CD14-positive monocyte (primary cell): ENCODE results near the gene MICALL1. TPM values are rescaled to one million over a fixed set of nuclear protein-coding genes. Genes with fewer than 3 reads are reported as not detected.
A peak's percentile ranks its signal among the peaks of the same experiment; 100 is the strongest.

Source experiments
- DNase-seq, 3 donors: peaks; one replicate each; pipeline ENCODE4 v3.0.0-alpha.2; 2011 to 2022
- H2AFZ ChIP-seq: 2 replicates; pipeline ENCODE4 v1.6.0; 2012; ENCODE audit warnings: mild to moderate bottlenecking, low read depth, low read length, inconsistent platforms; ENCODE audit not compliant: insufficient read depth, poor library complexity, severe bottlenecking
- H3K27ac ChIP-seq, 2 donors: 1 replicate in 1 of 2; 2 replicates in 1 of 2; pipeline ENCODE4 v1.5.1; 2012 to 2013; ENCODE audit warnings: low read length in 2 of 2, control low read depth in 1 of 2, inconsistent platforms in 1 of 2, low read depth in 1 of 2, mild to moderate bottlenecking in 1 of 2
- H3K27me3 ChIP-seq, 2 donors: one replicate each; pipeline versions ENCODE4 v1.6.0 to v1.6.1; 2011 to 2013; ENCODE audit warnings: low read length in 2 of 2; ENCODE audit not compliant: control insufficient read depth in 2 of 2, insufficient read depth in 2 of 2
- H3K36me3 ChIP-seq, 2 donors: replicated peaks in 1 of 2; 1 replicate in 1 of 2; 2 replicates in 1 of 2; pipeline versions ENCODE4 v1.5.1 to v1.6.1; 2012 to 2013; ENCODE audit warnings: low read length in 2 of 2, control low read depth in 1 of 2, inconsistent platforms in 1 of 2, mild to moderate bottlenecking in 1 of 2; ENCODE audit not compliant: insufficient read depth in 2 of 2, control insufficient read depth in 1 of 2
- H3K4me1 ChIP-seq, 2 donors: 1 replicate in 1 of 2; 2 replicates in 1 of 2; pipeline versions ENCODE4 v1.5.1 to v1.6.1; 2012 to 2013; ENCODE audit warnings: low read length in 2 of 2, control low read depth in 1 of 2, inconsistent platforms in 1 of 2, mild to moderate bottlenecking in 1 of 2, moderate library complexity in 1 of 2; ENCODE audit not compliant: insufficient read depth in 2 of 2, control insufficient read depth in 1 of 2
- H3K4me2 ChIP-seq: replicated peaks from 2 replicates; pipeline ENCODE3; 2012; ENCODE audit warnings: low read length, moderate library complexity, mild to moderate bottlenecking; ENCODE audit not compliant: poor library complexity, severe bottlenecking; ENCODE audit errors: extremely low read depth
- H3K4me3 ChIP-seq, 3 experiments: fragments of 200-600 bp in 1 of 3; sonication (generic) in 1 of 3; replicated peaks in 1 of 3; 1 replicate in 2 of 3; 2 replicates in 1 of 3; pipeline ENCODE4 v1.5.1; 2011 to 2013; ENCODE audit warnings: low read length in 3 of 3, mild to moderate bottlenecking in 3 of 3, control low read depth in 2 of 3, low read depth in 2 of 3, inconsistent platforms in 1 of 3, moderate library complexity in 1 of 3
- H3K79me2 ChIP-seq: 2 replicates; pipeline ENCODE4 v1.6.0; 2012; ENCODE audit warnings: mild to moderate bottlenecking, control low read depth, inconsistent platforms, low read length, moderate library complexity; ENCODE audit not compliant: insufficient read depth
- H3K9ac ChIP-seq: 2 replicates; pipeline ENCODE4 v1.6.0; 2017; ENCODE audit warnings: low read length, mild to moderate bottlenecking; ENCODE audit not compliant: insufficient read depth, poor library complexity, severe bottlenecking
- H3K9me3 ChIP-seq, 2 donors: replicated peaks in 1 of 2; 1 replicate in 1 of 2; 2 replicates in 1 of 2; pipeline versions ENCODE4 v1.5.1 to v1.6.1; 2012 to 2013; ENCODE audit warnings: low read length in 2 of 2, control low read depth in 1 of 2; ENCODE audit not compliant: control insufficient read depth in 1 of 2, insufficient read depth in 1 of 2
- H4K20me1 ChIP-seq: 2 replicates; pipeline ENCODE4 v1.6.0; 2012; ENCODE audit warnings: mild to moderate bottlenecking, low read length, control low read depth, moderate library complexity; ENCODE audit not compliant: insufficient read depth
- H3K27ac Mint-ChIP-seq, 7 donors: one replicate each; pipeline ENCODE4 v1.8.0; 2020; ENCODE audit warnings: mild to moderate bottlenecking in 7 of 7, mixed read lengths in 7 of 7, moderate library complexity in 6 of 7, inconsistent platforms in 2 of 7
- H3K27me3 Mint-ChIP-seq, 3 donors: one replicate each; pipeline ENCODE4 v1.8.0; 2021 to 2022; ENCODE audit warnings: low read depth in 3 of 3, mild to moderate bottlenecking in 3 of 3, mixed read lengths in 3 of 3, moderate library complexity in 3 of 3, inconsistent platforms in 1 of 3
- H3K36me3 Mint-ChIP-seq, 2 donors: one replicate each; pipeline ENCODE4 v1.8.0; 2020; ENCODE audit warnings: mixed read lengths in 2 of 2, inconsistent platforms in 1 of 2, mild to moderate bottlenecking in 1 of 2
- H3K4me1 Mint-ChIP-seq: one replicate; pipeline ENCODE4 v1.8.0; 2020; ENCODE audit warnings: mild to moderate bottlenecking, mixed read lengths
- H3K4me3 Mint-ChIP-seq, 2 donors: one replicate each; pipeline ENCODE4 v1.8.0; 2020; ENCODE audit warnings: mild to moderate bottlenecking in 2 of 2, mixed read lengths in 2 of 2, moderate library complexity in 1 of 2
- H3K9me3 Mint-ChIP-seq, 7 donors: one replicate each; pipeline ENCODE4 v1.8.0; 2020 to 2022; ENCODE audit warnings: mixed read lengths in 7 of 7, mild to moderate bottlenecking in 6 of 7, moderate library complexity in 6 of 7, inconsistent platforms in 2 of 7
- WGBS: methylation state at CpG from one replicate; pipeline ENCODE4 v1.1.5; 2013; ENCODE audit warnings: missing lambda C conversion rate; ENCODE audit not compliant: insufficient coverage; 5-methylcytosine and 5-hydroxymethylcytosine counted together
- intact Hi-C, 2 donors: fragments of 100-400 bp; cut with micrococcal nuclease; formaldehyde crosslinking; loops; one replicate each; pipeline versions ENCODE4 v1.15.0 to v1.15.1; 2023
- polyA plus RNA-seq, 3 donors: library from polyadenylated mRNA; depleted of rRNA in 1 of 3; unstranded in 2 of 3; stranded (reverse) in 1 of 3; fragments of 300-500 nt in 2 of 3; fragments of >200 nt in 1 of 3; fragmentation: Illumina TruSeq in 2 of 3; gene quantifications; 1 replicate in 2 of 3; 2 replicates in 1 of 3; pipeline ENCODE4 v1.2.3, GENCODE V29; 2012 to 2021
- TF ChIP-seq, protein P1 (sequence below): fragments of 200-600 bp; IDR thresholded peaks from one replicate; pipeline ENCODE4 v1.8.0; 2022; ENCODE audit warnings: antibody characterized with exemption, mild to moderate bottlenecking

Gene MICALL1
- polyA plus RNA-seq, 3 donors: 0.51 to 7.0 (median 1.3) TPM

DNA sequence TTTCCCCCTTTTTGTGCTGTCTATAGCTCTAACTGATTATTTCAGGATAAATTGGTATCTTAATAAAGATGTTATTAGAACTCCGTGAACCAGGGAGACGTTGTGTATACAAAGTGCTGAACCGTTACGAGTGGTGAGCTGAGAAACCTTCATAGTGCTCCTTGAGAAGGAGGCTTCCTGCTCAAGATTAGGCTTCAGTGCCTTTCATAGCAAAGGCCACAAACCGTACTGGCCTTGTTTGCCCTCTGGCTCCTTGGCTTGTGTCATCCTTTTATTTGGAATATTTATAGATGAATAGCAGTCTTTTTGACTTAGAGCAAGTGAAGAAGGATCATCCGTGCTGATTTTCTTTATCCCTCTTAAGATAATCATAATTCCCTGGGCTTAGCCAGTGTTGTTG, 40.6 kb upstream of the MICALL1 start:
- no peak overlapping the region for H3K4me2 ChIP-seq
- Mint-ChIP-seq H3K4me1 (no peaks in the 10 kb centered on the region), H3K9me3 (no peaks in the 10 kb centered on the region), H3K27ac (peak overlapping the region in 1 of 7 donors; percentile 53), H3K36me3 (peaks cover 76 to 98% of the 10 kb centered on the region in 2 donors), H3K27me3 (no peaks in the 10 kb centered on the region), H3K4me3 (no peak overlapping the region)
- TF ChIP-seq, protein P1, sequence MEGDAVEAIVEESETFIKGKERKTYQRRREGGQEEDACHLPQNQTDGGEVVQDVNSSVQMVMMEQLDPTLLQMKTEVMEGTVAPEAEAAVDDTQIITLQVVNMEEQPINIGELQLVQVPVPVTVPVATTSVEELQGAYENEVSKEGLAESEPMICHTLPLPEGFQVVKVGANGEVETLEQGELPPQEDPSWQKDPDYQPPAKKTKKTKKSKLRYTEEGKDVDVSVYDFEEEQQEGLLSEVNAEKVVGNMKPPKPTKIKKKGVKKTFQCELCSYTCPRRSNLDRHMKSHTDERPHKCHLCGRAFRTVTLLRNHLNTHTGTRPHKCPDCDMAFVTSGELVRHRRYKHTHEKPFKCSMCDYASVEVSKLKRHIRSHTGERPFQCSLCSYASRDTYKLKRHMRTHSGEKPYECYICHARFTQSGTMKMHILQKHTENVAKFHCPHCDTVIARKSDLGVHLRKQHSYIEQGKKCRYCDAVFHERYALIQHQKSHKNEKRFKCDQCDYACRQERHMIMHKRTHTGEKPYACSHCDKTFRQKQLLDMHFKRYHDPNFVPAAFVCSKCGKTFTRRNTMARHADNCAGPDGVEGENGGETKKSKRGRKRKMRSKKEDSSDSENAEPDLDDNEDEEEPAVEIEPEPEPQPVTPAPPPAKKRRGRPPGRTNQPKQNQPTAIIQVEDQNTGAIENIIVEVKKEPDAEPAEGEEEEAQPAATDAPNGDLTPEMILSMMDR: no peak
- no peaks in the 10 kb centered on the region for H3K9me3 ChIP-seq
- DNase-seq: no peak
- peaks cover 7% of the 10 kb centered on the region for H3K79me2 ChIP-seq
- H3K27ac ChIP-seq: no peak overlapping the region
- no peaks in the 10 kb centered on the region for H3K4me1 ChIP-seq
- no peaks in the 10 kb centered on the region for H3K27me3 ChIP-seq
- H4K20me1 ChIP-seq: peaks cover 57% of the 10 kb centered on the region
- no peak overlapping the region for H3K9ac ChIP-seq
- H3K36me3 ChIP-seq: peaks cover 85 to 100% of the 10 kb centered on the region in 2 donors
- no peak overlapping the region for H2AFZ ChIP-seq
- intact Hi-C loops: loop anchor here in 1 of 2 donors (1.0 kb wide), 1 partner anchor 48 kb away; no protein-coding TSS in a partner anchor
- no peak overlapping the region for H3K4me3 ChIP-seq
- WGBS: 100% methylated on average over 4 of the region's 6 CpGs

GRCh38 chr22:37870273-37870672, 35.8 kb upstream of the MICALL1 start:
- H3K27ac Mint-ChIP-seq: no peak overlapping the region

More at GRCh38 chr22:37870273-37870672, 35.8 kb upstream of the MICALL1 start:
- peaks cover 87 to 100% of the 10 kb centered on the region in 2 donors for H3K36me3 ChIP-seq
- no peak overlapping the region for H3K4me3 Mint-ChIP-seq
- H3K36me3 Mint-ChIP-seq: peaks cover 70 to 98% of the 10 kb centered on the region in 2 donors
- H3K4me1 ChIP-seq: no peaks in the 10 kb centered on the region
- H3K27ac ChIP-seq: no peak overlapping the region
- H3K4me3 ChIP-seq: no peak overlapping the region
- WGBS: 100% methylated on average over 5 of the region's 7 CpGs
- no peak overlapping the region for H3K4me2 ChIP-seq
- H3K9ac ChIP-seq: no peak overlapping the region
- H3K9me3 ChIP-seq: no peaks in the 10 kb centered on the region
- TF ChIP-seq, protein P1: no peak
- no peak overlapping the region for H2AFZ ChIP-seq
- no peaks in the 10 kb centered on the region for H3K4me1 Mint-ChIP-seq
- intact Hi-C loops: no loop called here
- no peak for DNase-seq
- peaks cover 66% of the 10 kb centered on the region for H4K20me1 ChIP-seq
- H3K27me3 Mint-ChIP-seq: no peaks in the 10 kb centered on the region
- no peaks in the 10 kb centered on the region for H3K27me3 ChIP-seq
- H3K9me3 Mint-ChIP-seq: peaks cover 0 to 4% (median 0%) of the 10 kb centered on the region in 7 donors
- peaks cover 7% of the 10 kb centered on the region for H3K79me2 ChIP-seq
